ENCODE results near the gene PSD4. TPM values are rescaled to one million over a fixed set of nuclear protein-coding genes. Genes with fewer than 3 reads are reported as not detected.

Gene PSD4
- total and polyA plus RNA-seq, 2 experiments from 2014 or later: 15.1 to 26.5 TPM

- Histone ChIP-seq H3K79me2 (peaks cover 5% of the 10 kb centered on the region), H3K9me3 (ENCODE audit: low read depth) (no peaks in the 10 kb centered on the region), H3K4me1 (ENCODE audit: insufficient read depth) (no peaks in the 10 kb centered on the region), H3K27me3 (no peaks in the 10 kb centered on the region), H4K20me1 (ENCODE audit: insufficient read depth, poor library complexity, severe bottlenecking) (no peaks in the 10 kb centered on the region), H3K4me2 (peak overlapping the region; percentile 78), H3K4me3 (peak overlapping the region; percentile 35), H3K27ac (peak overlapping the region; percentile 94), H3K36me3 (replicated peaks; ENCODE audit: insufficient read depth, low read depth) (no peaks in the 10 kb centered on the region), H3K9me2 (replicated peaks; ENCODE audit: insufficient read depth) (no peaks in the 10 kb centered on the region), H2AFZ (peak overlapping the region; percentile 58)
- WGBS (ENCODE audit: low lambda C conversion rate, missing lambda C conversion rate): 64% methylated on average over 26 of the region's 32 CpGs
- TF ChIP-seq EZH2phosphoT487 (IDR thresholded peaks at IDR 0.05; ENCODE audit: low read depth, severe bottlenecking, unreplicated experiment) (no peak), EZH2 (IDR thresholded peaks at IDR 0.05; ENCODE audit: borderline replicate concordance) (no peak), CTCF (IDR thresholded peaks at IDR 0.05; ENCODE audit: poor library complexity) (no peak)
- no peak for DNase-seq (ENCODE audit: low spot score)
These were observed 24.4 kb downstream of the PSD4 start for GRCh38 chr2:113198048-113198789.

GRCh38 chr2:113198790-113199612 lies 25.2 kb downstream of the PSD4 start:
- peak overlapping the region; percentile 35 for H3K4me3 ChIP-seq
- H3K9me2 ChIP-seq (replicated peaks; ENCODE audit: insufficient read depth): no peaks in the 10 kb centered on the region
- no peaks in the 10 kb centered on the region for H3K4me1 ChIP-seq (ENCODE audit: insufficient read depth)
- no peaks in the 10 kb centered on the region for H3K27me3 ChIP-seq
- H3K9me3 ChIP-seq (ENCODE audit: low read depth): no peaks in the 10 kb centered on the region
- H3K36me3 ChIP-seq (replicated peaks; ENCODE audit: insufficient read depth, low read depth): no peaks in the 10 kb centered on the region
- H4K20me1 ChIP-seq (ENCODE audit: insufficient read depth, poor library complexity, severe bottlenecking): no peaks in the 10 kb centered on the region
- peak overlapping the region; percentile 78 for H3K4me2 ChIP-seq
- peak overlapping the region; percentile 94 for H3K27ac ChIP-seq
- peak overlapping the region; percentile 58 for H2AFZ ChIP-seq
- DNase-seq (ENCODE audit: low spot score): peak; percentile 93
- under 1% methylated on average over 75 of the region's 79 CpGs for WGBS (ENCODE audit: low lambda C conversion rate, missing lambda C conversion rate)
- TF ChIP-seq EZH2 (IDR thresholded peaks at IDR 0.05; ENCODE audit: borderline replicate concordance) (no peak), CTCF (IDR thresholded peaks at IDR 0.05; ENCODE audit: poor library complexity) (peak; percentile 91), EZH2phosphoT487 (IDR thresholded peaks at IDR 0.05; ENCODE audit: low read depth, severe bottlenecking, unreplicated experiment) (no peak)
- H3K79me2 ChIP-seq: peaks cover 5% of the 10 kb centered on the region

GRCh38 chr2:113200236-113200635 lies 26.5 kb downstream of the PSD4 start:
- DNase-seq (ENCODE audit: low spot score): no peak
- no peak overlapping the region for H2AFZ ChIP-seq
- no peak for TF ChIP-seq EZH2phosphoT487 (IDR thresholded peaks at IDR 0.05; ENCODE audit: low read depth, severe bottlenecking, unreplicated experiment)
- no peak for TF ChIP-seq EZH2 (IDR thresholded peaks at IDR 0.05; ENCODE audit: borderline replicate concordance)
- TF ChIP-seq CTCF (IDR thresholded peaks at IDR 0.05; ENCODE audit: poor library complexity): no peak
- peaks cover 5% of the 10 kb centered on the region for H3K79me2 ChIP-seq
- no peaks in the 10 kb centered on the region for H3K36me3 ChIP-seq (replicated peaks; ENCODE audit: insufficient read depth, low read depth)
- no peaks in the 10 kb centered on the region for H3K9me2 ChIP-seq (replicated peaks; ENCODE audit: insufficient read depth)
- no peak overlapping the region for H3K27ac ChIP-seq
- peak overlapping the region; percentile 78 for H3K4me2 ChIP-seq
- H4K20me1 ChIP-seq (ENCODE audit: insufficient read depth, poor library complexity, severe bottlenecking): no peaks in the 10 kb centered on the region
- 94% methylated on average over 4 of the region's 4 CpGs for WGBS (ENCODE audit: low lambda C conversion rate, missing lambda C conversion rate)
- H3K4me1 ChIP-seq (ENCODE audit: insufficient read depth): no peaks in the 10 kb centered on the region
- H3K4me3 ChIP-seq: no peak overlapping the region
- no peaks in the 10 kb centered on the region for H3K9me3 ChIP-seq (ENCODE audit: low read depth)
- no peaks in the 10 kb centered on the region for H3K27me3 ChIP-seq
